MM.1S (cell line): ENCODE data around the gene RPS6KA3.
"Not testable (repeated sequence)": the region's sequence is repeated elsewhere in the genome, so short reads cannot be mapped to it uniquely, and the experiment has no call there.

ENCODE experiments used
- DNase-seq: peaks from one replicate; pipeline ENCODE4 v3.0.0-alpha.2; 2015
- H2AFZ ChIP-seq: fragments of 300-600 bp; sonication (generic); 2 replicates; pipeline ENCODE4 v1.6.0; 2016; ENCODE audit warnings: antibody characterized with exemption, low read length
- H3F3A ChIP-seq: fragments of 300-600 bp; sonication (generic); 2 replicates; pipeline ENCODE4 v1.6.1; 2016; ENCODE audit warnings: mild to moderate bottlenecking, antibody characterized with exemption, low read length, moderate library complexity, mixed read lengths; ENCODE audit not compliant: insufficient read depth
- H3K27ac ChIP-seq: fragments of 300-600 bp; sonication (generic); 2 replicates; pipeline ENCODE4 v1.5.1; 2016; ENCODE audit warnings: mild to moderate bottlenecking, low read length
- H3K27me3 ChIP-seq: fragments of 300-600 bp; sonication (generic); replicated peaks from 2 replicates; pipeline ENCODE4 v1.6.0; 2016; ENCODE audit warnings: low read length; ENCODE audit not compliant: insufficient read depth
- H3K36me3 ChIP-seq: fragments of 300-600 bp; sonication (generic); replicated peaks from 2 replicates; pipeline ENCODE4 v1.6.1; 2016; ENCODE audit warnings: mild to moderate bottlenecking, low read length, mixed read lengths; ENCODE audit not compliant: insufficient read depth
- H3K4me1 ChIP-seq: fragments of 300-600 bp; sonication (generic); 2 replicates; pipeline ENCODE4 v1.6.1; 2016; ENCODE audit warnings: low read length, mixed read lengths
- H3K4me2 ChIP-seq: fragments of 300-600 bp; sonication (generic); 2 replicates; pipeline ENCODE4 v1.6.0; 2016; ENCODE audit warnings: low read depth, low read length
- H3K4me3 ChIP-seq: fragments of 300-600 bp; sonication (generic); 2 replicates; pipeline ENCODE4 v1.5.1; 2016; ENCODE audit warnings: low read length, mixed read lengths
- H3K79me2 ChIP-seq: fragments of 300-600 bp; sonication (generic); 2 replicates; pipeline ENCODE4 v1.6.1; 2016; ENCODE audit warnings: mixed run types, low read length, mixed read lengths
- H3K9ac ChIP-seq: fragments of 300-600 bp; sonication (generic); 2 replicates; pipeline ENCODE4 v1.6.1; 2016; ENCODE audit warnings: low read length, mixed read lengths
- H3K9me2 ChIP-seq: fragments of 300-600 bp; sonication (generic); replicated peaks from 2 replicates; pipeline ENCODE4 v1.6.1; 2016; ENCODE audit warnings: mild to moderate bottlenecking, low read length, mixed read lengths; ENCODE audit not compliant: insufficient read depth
- H3K9me3 ChIP-seq: fragments of 300-600 bp; sonication (generic); replicated peaks from 2 replicates; pipeline ENCODE4 v1.6.1; 2016; ENCODE audit warnings: mild to moderate bottlenecking, low read length, mixed read lengths; ENCODE audit not compliant: insufficient read depth
- H4K20me1 ChIP-seq: fragments of 300-600 bp; sonication (generic); 2 replicates; pipeline ENCODE4 v1.6.1; 2016; ENCODE audit warnings: mild to moderate bottlenecking, low read length, moderate library complexity, mixed read lengths; ENCODE audit not compliant: insufficient read depth
- EZH2 ChIP-seq: fragments of 300-600 bp; sonication (generic); optimal IDR thresholded peaks from 2 replicates; pipeline ENCODE3; 2017; ENCODE audit warnings: low read depth, mild to moderate bottlenecking, antibody characterized with exemption, low read length, mixed read lengths
- EZH2phosphoT487 ChIP-seq: fragments of 300-600 bp; sonication (generic); IDR thresholded peaks from 2 replicates; pipeline ENCODE4 v1.6.1; 2018; ENCODE audit warnings: antibody characterized with exemption, low read length
- TF ChIP-seq, protein P1 (sequence below): fragments of 300-600 bp; sonication (generic); IDR thresholded peaks from 2 replicates; pipeline ENCODE4 v1.5.1; 2016; ENCODE audit warnings: antibody characterized with exemption, low read length, mixed read lengths

RPS6KA3 gene

GRCh38 chrX:20129547-20129946, 137.2 kb downstream of the RPS6KA3 start:
- peaks cover 17% of the 10 kb centered on the region for H3K79me2 ChIP-seq
- DNase-seq = no peak

GRCh38 chrX:20128670-20129069, 138.0 kb downstream of the RPS6KA3 start:
- H3K4me3 ChIP-seq = no peak overlapping the region
- TF ChIP-seq, protein P1, sequence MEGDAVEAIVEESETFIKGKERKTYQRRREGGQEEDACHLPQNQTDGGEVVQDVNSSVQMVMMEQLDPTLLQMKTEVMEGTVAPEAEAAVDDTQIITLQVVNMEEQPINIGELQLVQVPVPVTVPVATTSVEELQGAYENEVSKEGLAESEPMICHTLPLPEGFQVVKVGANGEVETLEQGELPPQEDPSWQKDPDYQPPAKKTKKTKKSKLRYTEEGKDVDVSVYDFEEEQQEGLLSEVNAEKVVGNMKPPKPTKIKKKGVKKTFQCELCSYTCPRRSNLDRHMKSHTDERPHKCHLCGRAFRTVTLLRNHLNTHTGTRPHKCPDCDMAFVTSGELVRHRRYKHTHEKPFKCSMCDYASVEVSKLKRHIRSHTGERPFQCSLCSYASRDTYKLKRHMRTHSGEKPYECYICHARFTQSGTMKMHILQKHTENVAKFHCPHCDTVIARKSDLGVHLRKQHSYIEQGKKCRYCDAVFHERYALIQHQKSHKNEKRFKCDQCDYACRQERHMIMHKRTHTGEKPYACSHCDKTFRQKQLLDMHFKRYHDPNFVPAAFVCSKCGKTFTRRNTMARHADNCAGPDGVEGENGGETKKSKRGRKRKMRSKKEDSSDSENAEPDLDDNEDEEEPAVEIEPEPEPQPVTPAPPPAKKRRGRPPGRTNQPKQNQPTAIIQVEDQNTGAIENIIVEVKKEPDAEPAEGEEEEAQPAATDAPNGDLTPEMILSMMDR = no peak
- TF ChIP-seq EZH2phosphoT487 (no peak), EZH2 (no peak)
- H3K36me3 ChIP-seq = no peaks in the 10 kb centered on the region
- H3K27me3 ChIP-seq = no peaks in the 10 kb centered on the region
- no peaks in the 10 kb centered on the region for H4K20me1 ChIP-seq
- H3K9me3 ChIP-seq = no peaks in the 10 kb centered on the region
- no peaks in the 10 kb centered on the region for H3K9me2 ChIP-seq
- peaks cover 12% of the 10 kb centered on the region; the same call in 1 of the 2 replicates for H3K79me2 ChIP-seq
- H3K4me1 ChIP-seq = no peaks in the 10 kb centered on the region
- DNase-seq = no peak
- no peak overlapping the region for H3K4me2 ChIP-seq
- no peaks in the 10 kb centered on the region for H3F3A ChIP-seq
- H3K9ac ChIP-seq = no peak overlapping the region
- H3K27ac ChIP-seq = no peak overlapping the region
- no peak overlapping the region for H2AFZ ChIP-seq

More at GRCh38 chrX:20129547-20129946, 137.2 kb downstream of the RPS6KA3 start:
- Histone ChIP-seq H3K9me2 (no peaks in the 10 kb centered on the region), H3K9me3 (no peaks in the 10 kb centered on the region), H4K20me1 (no peaks in the 10 kb centered on the region), H3K27me3 (no peaks in the 10 kb centered on the region), H3K4me1 (no peaks in the 10 kb centered on the region), H3K4me3 (no peak overlapping the region), H3K36me3 (no peaks in the 10 kb centered on the region), H2AFZ (no peak overlapping the region), H3K9ac (no peak overlapping the region), H3K4me2 (no peak overlapping the region), H3F3A (no peaks in the 10 kb centered on the region), H3K27ac (no peak overlapping the region)
- TF ChIP-seq EZH2phosphoT487 (no peak), EZH2 (no peak)
- TF ChIP-seq, protein P1 = no peak

DNA sequence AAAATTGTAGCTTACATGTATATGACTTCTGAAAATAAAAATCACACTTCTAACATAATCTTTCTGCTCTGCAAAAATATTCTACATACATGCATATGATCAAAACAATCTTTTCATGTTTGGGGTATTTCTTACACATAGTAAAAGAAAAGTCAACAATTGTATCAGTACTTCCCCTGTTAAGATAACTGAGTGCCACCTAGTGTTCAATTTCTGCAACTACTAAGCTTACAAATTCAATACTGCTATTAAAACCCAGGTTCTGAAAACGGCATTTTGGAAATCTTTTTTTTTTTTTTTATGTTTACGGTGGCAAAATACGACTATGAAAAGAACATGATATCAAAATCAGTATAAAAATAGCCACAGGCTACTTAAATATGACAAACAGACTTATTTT, 139.3 kb downstream of the RPS6KA3 start:
- not testable (repeated sequence) for H3K4me2 ChIP-seq, H4K20me1 ChIP-seq, H2AFZ ChIP-seq, H3K9ac ChIP-seq, H3K9me2 ChIP-seq, DNase-seq, H3K9me3 ChIP-seq, H3K4me1 ChIP-seq, H3F3A ChIP-seq, H3K4me3 ChIP-seq, H3K36me3 ChIP-seq, H3K79me2 ChIP-seq, H3K27me3 ChIP-seq, H3K27ac ChIP-seq

- not testable (repeated sequence) for H3F3A ChIP-seq, H3K4me2 ChIP-seq, DNase-seq, H3K36me3 ChIP-seq, H3K9me3 ChIP-seq, H3K4me1 ChIP-seq, H3K9ac ChIP-seq, H3K9me2 ChIP-seq, H2AFZ ChIP-seq, H3K27ac ChIP-seq, H3K4me3 ChIP-seq, H4K20me1 ChIP-seq, H3K79me2 ChIP-seq, H3K27me3 ChIP-seq
These were observed 139.9 kb downstream of the RPS6KA3 start for GRCh38 chrX:20126833-20127232.
